Activated B cell treated with CpG ODN at 0.5 μM for 24 hours (primary cell): ENCODE data around the gene EHMT1. TPM values are rescaled to one million over a fixed set of nuclear protein-coding genes. Genes with fewer than 3 reads are reported as not detected.

Experiments used
- ATAC-seq: fragments of 200-7000 bp; cut with Tn5 transposase; one replicate; pipeline ENCODE4 v1.10.0; 2021; ENCODE audit warnings: low read depth, mild to moderate bottlenecking, moderate library complexity
- CTCF ChIA-PET: fragments of 350-600 bp; sonication (Branson Sonifier 250); formaldehyde crosslinking; loops from one replicate; lab custom pipeline; 2021; ENCODE audit warnings: antibody characterized with exemption; lab: Charles Lee
- POLR2A ChIA-PET: fragments of 350-600 bp; sonication (Branson Sonifier 250); formaldehyde crosslinking; loops from one replicate; lab custom pipeline; 2021; ENCODE audit warnings: antibody characterized with exemption; lab: Charles Lee
- DNase-seq: peaks from one replicate; pipeline ENCODE4 v3.0.0; 2022
- H3K27ac Mint-ChIP-seq: one replicate; pipeline ENCODE4 v1.8.0; 2020; ENCODE audit warnings: mixed read lengths
- H3K27me3 Mint-ChIP-seq: one replicate; pipeline ENCODE4 v1.8.0; 2021; ENCODE audit warnings: mixed read lengths
- H3K36me3 Mint-ChIP-seq: one replicate; pipeline ENCODE4 v1.8.0; 2021; ENCODE audit warnings: low read depth, mixed read lengths
- H3K4me1 Mint-ChIP-seq: one replicate; pipeline ENCODE4 v1.8.0; 2021; ENCODE audit warnings: mixed read lengths
- H3K4me3 Mint-ChIP-seq: one replicate; pipeline ENCODE4 v1.8.0; 2020; ENCODE audit warnings: mild to moderate bottlenecking, mixed read lengths
- H3K9me3 Mint-ChIP-seq: one replicate; pipeline ENCODE4 v1.8.0; 2020; ENCODE audit warnings: mixed read lengths
- CTCF ChIP-seq: fragments of 200-600 bp; IDR thresholded peaks from one replicate; pipeline ENCODE4 v1.8.0; 2022; ENCODE audit warnings: antibody characterized with exemption, mild to moderate bottlenecking
- intact Hi-C: fragments of 100-400 bp; cut with micrococcal nuclease; formaldehyde crosslinking; loops from one replicate; pipeline ENCODE4 v1.15.1; 2024
- total RNA-seq: library from RNA; stranded (reverse); gene quantifications from 2 replicates; pipeline ENCODE4 v1.2.3, GENCODE V29; 2022

EHMT1 gene
- total RNA-seq, 1 donor from 2014 or later = 163 TPM

GRCh38 chr9:137705906-137706305, 87.1 kb downstream of the EHMT1 start:
- POLR2A ChIA-PET = interaction anchor here (0.6 to 1.3 kb wide), 3 partner anchors 9 to 48 kb away, joined by 3 to 6 read pairs (median 5); no protein-coding TSS in a partner anchor
- peak overlapping the region; percentile 67 for H3K4me3 Mint-ChIP-seq
- ATAC-seq (peak; percentile 43), DNase-seq (no peak)
- peaks cover 24% of the 10 kb centered on the region for H3K36me3 Mint-ChIP-seq
- H3K27me3 Mint-ChIP-seq = no peaks in the 10 kb centered on the region
- intact Hi-C loops = loop anchor here (2.0 to 5.0 kb wide), 2 partner anchors 15 to 34 kb away; no protein-coding TSS in a partner anchor
- H3K9me3 Mint-ChIP-seq = peaks cover 10% of the 10 kb centered on the region
- H3K4me1 Mint-ChIP-seq = peaks cover 70% of the 10 kb centered on the region
- CTCF ChIA-PET = interaction anchor here (2.3 kb wide), 1 partner anchor 10 kb away, joined by 11 read pairs; no protein-coding TSS in a partner anchor
- TF ChIP-seq CTCF = no peak
- H3K27ac Mint-ChIP-seq = peak overlapping the region; percentile 86

- H3K27ac Mint-ChIP-seq = peak overlapping the region; percentile 74
- peaks cover 10% of the 10 kb centered on the region for H3K9me3 Mint-ChIP-seq
- H3K4me1 Mint-ChIP-seq = peaks cover 82% of the 10 kb centered on the region
- POLR2A ChIA-PET = interaction anchor here (0.6 to 1.3 kb wide), 3 partner anchors 25 to 35 kb away, joined by 3 read pairs; no protein-coding TSS in a partner anchor
- H3K27me3 Mint-ChIP-seq = no peaks in the 10 kb centered on the region
- H3K4me3 Mint-ChIP-seq = no peak overlapping the region
- intact Hi-C loops = loop anchor here (5.0 kb wide), 1 partner anchor 35 kb away; no protein-coding TSS in a partner anchor
- DNase-seq = no peak
- CTCF ChIA-PET = no interaction called here
- ATAC-seq = no peak
- TF ChIP-seq CTCF = no peak
- peaks cover 34% of the 10 kb centered on the region for H3K36me3 Mint-ChIP-seq
Observed at GRCh38 chr9:137707361-137707760, 88.6 kb downstream of the EHMT1 start.

- H3K36me3 Mint-ChIP-seq = peaks cover 34% of the 10 kb centered on the region
- POLR2A ChIA-PET = interaction anchor here (1.1 kb wide), 1 partner anchor 26 kb away, joined by 3 read pairs; no protein-coding TSS in a partner anchor
- CTCF ChIA-PET = no interaction called here
- H3K9me3 Mint-ChIP-seq = peaks cover 4% of the 10 kb centered on the region
- no peak for TF ChIP-seq CTCF
- no peak overlapping the region for H3K4me3 Mint-ChIP-seq
- intact Hi-C loops = loop anchor here (5.0 kb wide), 1 partner anchor 36 kb away; no protein-coding TSS in a partner anchor
- peak overlapping the region; percentile 63 for H3K27ac Mint-ChIP-seq
- DNase-seq (no peak), ATAC-seq (no peak)
- H3K27me3 Mint-ChIP-seq = no peaks in the 10 kb centered on the region
- H3K4me1 Mint-ChIP-seq = peaks cover 83% of the 10 kb centered on the region
Observed at GRCh38 chr9:137708590-137709284, 89.9 kb downstream of the EHMT1 start.

- TF ChIP-seq CTCF = no peak
- Mint-ChIP-seq H3K27me3 (no peaks in the 10 kb centered on the region), H3K9me3 (peaks cover 4% of the 10 kb centered on the region), H3K4me3 (no peak overlapping the region), H3K27ac (peak overlapping the region; percentile 68), H3K36me3 (peaks cover 34% of the 10 kb centered on the region), H3K4me1 (peaks cover 82% of the 10 kb centered on the region)
- ATAC-seq = no peak
- no peak for DNase-seq
- intact Hi-C loops = loop anchor here (5.0 kb wide), 1 partner anchor 37 kb away; no protein-coding TSS in a partner anchor
- CTCF ChIA-PET = no interaction called here
- POLR2A ChIA-PET = no interaction called here
Observed at GRCh38 chr9:137709411-137710101, 90.8 kb downstream of the EHMT1 start.

GRCh38 chr9:137710704-137711103, 91.9 kb downstream of the EHMT1 start:
- ATAC-seq (no peak), DNase-seq (no peak)
- peaks cover 4% of the 10 kb centered on the region for H3K9me3 Mint-ChIP-seq
- intact Hi-C loops = no loop called here
- H3K36me3 Mint-ChIP-seq = peaks cover 44% of the 10 kb centered on the region
- H3K4me3 Mint-ChIP-seq = no peak overlapping the region
- CTCF ChIA-PET = no interaction called here
- no peaks in the 10 kb centered on the region for H3K27me3 Mint-ChIP-seq
- no peak for TF ChIP-seq CTCF
- POLR2A ChIA-PET = no interaction called here
- peaks cover 83% of the 10 kb centered on the region for H3K4me1 Mint-ChIP-seq
- H3K27ac Mint-ChIP-seq = no peak overlapping the region
